Activated CD4-positive, alpha-beta T cell treated with anti-CD3 and anti-CD28 coated beads, Interleukin-2, amount 10 ng/mL, durations not matched to agents 24 days and 14 days (primary cell): ENCODE measurements around the gene DUSP14. TPM values are rescaled to one million over a fixed set of nuclear protein-coding genes. Genes with fewer than 3 reads are reported as not detected.
"Not testable (repeated sequence)": the region's sequence is repeated elsewhere in the genome, so short reads cannot be mapped to it uniquely, and the experiment has no call there.

Experiments used
- DNase-seq: peaks from one replicate; pipeline ENCODE4 v3.0.0; 2022
- H3K27ac Mint-ChIP-seq: one replicate; pipeline ENCODE4 v1.8.0; 2022; ENCODE audit warnings: mild to moderate bottlenecking, mixed read lengths
- H3K27me3 Mint-ChIP-seq: one replicate; pipeline ENCODE4 v1.8.0; 2022; ENCODE audit warnings: mixed read lengths
- H3K36me3 Mint-ChIP-seq: one replicate; pipeline ENCODE4 v1.8.0; 2022; ENCODE audit warnings: low read depth, mild to moderate bottlenecking, mixed read lengths
- H3K4me1 Mint-ChIP-seq: one replicate; pipeline ENCODE4 v1.8.0; 2021; ENCODE audit warnings: mixed read lengths
- H3K4me3 Mint-ChIP-seq: one replicate; pipeline ENCODE4 v1.8.0; 2022; ENCODE audit warnings: mild to moderate bottlenecking, moderate library complexity, mixed read lengths
- H3K9me3 Mint-ChIP-seq: one replicate; pipeline ENCODE4 v1.8.0; 2021; ENCODE audit warnings: mixed read lengths
- intact Hi-C: fragments of 100-400 bp; cut with micrococcal nuclease; formaldehyde crosslinking; loops from one replicate; pipeline ENCODE4 v1.15.1; 2023
- total RNA-seq: library from RNA; stranded (reverse); gene quantifications from 2 replicates; pipeline ENCODE4 v1.2.3, GENCODE V29; 2022

Gene DUSP14, protein sequence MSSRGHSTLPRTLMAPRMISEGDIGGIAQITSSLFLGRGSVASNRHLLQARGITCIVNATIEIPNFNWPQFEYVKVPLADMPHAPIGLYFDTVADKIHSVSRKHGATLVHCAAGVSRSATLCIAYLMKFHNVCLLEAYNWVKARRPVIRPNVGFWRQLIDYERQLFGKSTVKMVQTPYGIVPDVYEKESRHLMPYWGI
- total RNA-seq: 18.7 and 20.2 TPM in 2 replicates

GRCh38 chr17:37489197-37490001 lies at the start of gene DUSP14:
Gene DUSP14, plus strand, starts transcription at chr17:37489891. Its CDS starts 22,382 bp downstream, at chr17:37512273.
- H3K4me3 Mint-ChIP-seq: peak within 1 kb of the TSS; percentile 92
- H3K27me3 Mint-ChIP-seq: no peaks in the 10 kb centered on the region
- H3K4me1 Mint-ChIP-seq: peaks cover 39% of the 10 kb centered on the region
- DNase-seq: peak; percentile 95
- H3K27ac Mint-ChIP-seq: peak within 1 kb of the TSS; percentile 97
- intact Hi-C loops: loop anchor here (2.0 kb wide), 2 partner anchors 83 to 119 kb away; partner anchors contain the start of genes ACACA, SYNRG and TADA2A
- H3K9me3 Mint-ChIP-seq: no peaks in the 10 kb centered on the region
- H3K36me3 Mint-ChIP-seq: no peaks in the 10 kb centered on the region

- H3K27ac Mint-ChIP-seq: no peak overlapping the region
- peaks cover 60% of the 10 kb centered on the region for H3K36me3 Mint-ChIP-seq
- no peaks in the 10 kb centered on the region for H3K9me3 Mint-ChIP-seq
- intact Hi-C loops: no loop called here
- no peak overlapping the region for H3K4me3 Mint-ChIP-seq
- DNase-seq: no peak
- H3K27me3 Mint-ChIP-seq: no peaks in the 10 kb centered on the region
- peaks cover 11% of the 10 kb centered on the region for H3K4me1 Mint-ChIP-seq
Measured at GRCh38 chr17:37440424-37440823, 49.3 kb upstream of the DUSP14 start.

GRCh38 chr17:37441369-37442014 lies 48.2 kb upstream of the DUSP14 start:
- intact Hi-C loops, H3K27ac Mint-ChIP-seq, H3K4me3 Mint-ChIP-seq, DNase-seq, H3K9me3 Mint-ChIP-seq, H3K27me3 Mint-ChIP-seq: not testable (repeated sequence)
- H3K36me3 Mint-ChIP-seq: peaks cover 56% of the 10 kb centered on the region
- peaks cover 11% of the 10 kb centered on the region for H3K4me1 Mint-ChIP-seq

DNA sequence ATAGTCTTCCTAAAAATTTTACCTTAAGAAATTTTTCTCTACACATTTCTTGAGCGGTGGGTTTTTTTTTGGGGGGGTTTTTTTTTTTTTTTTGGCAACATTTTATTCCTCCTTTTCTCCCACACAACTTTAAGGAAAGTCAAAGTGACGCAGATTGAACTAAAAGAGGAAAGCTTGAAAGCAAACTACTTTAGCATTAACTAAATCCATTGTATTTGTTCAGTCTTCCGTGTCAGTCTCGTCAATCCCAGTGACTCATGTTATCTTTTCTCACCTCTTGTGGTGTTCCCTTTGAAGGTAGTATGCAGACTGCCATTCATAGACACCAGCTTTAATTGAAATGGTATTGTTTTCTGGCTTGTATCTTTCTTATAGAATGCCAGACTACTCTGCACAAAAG lies 43.7 kb upstream of the DUSP14 start:
- Mint-ChIP-seq H3K9me3 (no peaks in the 10 kb centered on the region), H3K27me3 (no peaks in the 10 kb centered on the region), H3K27ac (no peak overlapping the region), H3K4me1 (peaks cover 3% of the 10 kb centered on the region), H3K36me3 (peaks cover 47% of the 10 kb centered on the region), H3K4me3 (no peak overlapping the region)
- intact Hi-C loops: no loop called here
- no peak for DNase-seq

DNA sequence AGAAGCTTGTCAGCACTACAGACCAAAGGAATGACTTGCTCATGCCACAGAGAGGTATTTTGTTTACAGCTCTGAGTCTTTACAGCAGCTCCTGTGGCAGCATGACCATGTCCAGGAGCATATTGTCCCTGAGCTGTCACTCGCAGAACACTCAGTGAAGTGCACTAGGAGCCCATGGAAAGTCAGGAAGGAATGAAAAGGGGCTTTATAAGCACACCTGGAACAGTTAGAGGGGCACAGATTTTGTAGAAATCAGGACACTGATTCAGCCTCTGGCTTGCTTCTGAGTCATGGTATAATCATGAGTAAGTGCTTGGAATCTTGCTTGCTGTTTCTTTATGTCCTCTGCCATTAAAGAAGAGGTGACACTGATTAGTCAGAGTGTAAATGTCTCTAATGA lies 42.0 kb upstream of the DUSP14 start:
- Mint-ChIP-seq H3K4me1 (peaks cover 3% of the 10 kb centered on the region), H3K27me3 (no peaks in the 10 kb centered on the region), H3K9me3 (no peaks in the 10 kb centered on the region), H3K27ac (no peak overlapping the region), H3K36me3 (peaks cover 41% of the 10 kb centered on the region), H3K4me3 (no peak overlapping the region)
- DNase-seq: no peak
- intact Hi-C loops: no loop called here

DNA sequence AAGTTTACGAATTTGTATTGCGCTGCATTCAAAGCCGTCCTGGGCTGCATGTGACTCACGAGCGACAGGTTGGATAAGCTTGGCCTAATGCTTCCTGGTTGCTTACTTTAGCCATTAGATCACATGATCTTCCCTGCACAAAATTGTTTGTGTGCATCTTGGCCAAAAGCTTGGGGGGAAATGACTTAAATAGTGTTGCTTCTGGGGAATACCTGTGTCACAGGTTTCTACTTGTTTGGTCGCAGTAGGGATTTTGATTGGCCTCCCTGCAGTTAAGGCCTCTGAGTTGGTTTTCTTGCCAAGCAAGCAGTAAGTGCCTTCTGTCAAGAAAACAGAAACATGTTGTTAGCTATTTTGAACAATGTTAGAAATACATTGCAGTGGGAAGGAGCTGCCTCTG lies 39.6 kb upstream of the DUSP14 start:
- Mint-ChIP-seq H3K27ac (no peak overlapping the region), H3K9me3 (no peaks in the 10 kb centered on the region), H3K4me3 (no peak overlapping the region), H3K27me3 (no peaks in the 10 kb centered on the region), H3K36me3 (peaks cover 35% of the 10 kb centered on the region), H3K4me1 (peaks cover 3% of the 10 kb centered on the region)
- no peak for DNase-seq
- intact Hi-C loops: no loop called here

DNA sequence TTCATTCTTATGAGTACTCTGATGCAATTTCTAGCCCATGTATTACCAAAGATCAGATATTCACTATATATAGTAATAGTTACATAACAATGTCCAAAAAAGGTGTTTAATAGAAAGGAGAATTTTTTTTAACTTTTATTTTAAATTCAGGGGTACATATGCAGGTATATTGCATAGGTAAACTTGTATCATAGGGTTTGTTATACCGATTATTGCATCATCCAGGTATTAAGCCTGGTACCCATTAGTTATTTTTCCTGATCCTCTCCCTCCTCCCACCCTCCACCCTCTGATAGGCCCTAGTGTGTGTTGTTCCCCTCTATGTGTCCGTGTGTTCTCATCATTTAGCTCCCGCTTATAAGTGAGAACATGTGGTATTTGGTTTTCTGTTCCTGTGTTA lies 31.9 kb upstream of the DUSP14 start:
- DNase-seq, intact Hi-C loops, H3K9me3 Mint-ChIP-seq, H3K27me3 Mint-ChIP-seq, H3K27ac Mint-ChIP-seq, H3K4me3 Mint-ChIP-seq, H3K4me1 Mint-ChIP-seq: not testable (repeated sequence)
- peaks cover 32% of the 10 kb centered on the region for H3K36me3 Mint-ChIP-seq

GRCh38 chr17:37458805-37459204 lies 30.9 kb upstream of the DUSP14 start:
- Mint-ChIP-seq H3K27me3 (no peaks in the 10 kb centered on the region), H3K27ac (no peak overlapping the region), H3K4me1 (peaks cover 9% of the 10 kb centered on the region), H3K4me3 (no peak overlapping the region), H3K9me3 (no peaks in the 10 kb centered on the region), H3K36me3 (peaks cover 30% of the 10 kb centered on the region)
- no peak for DNase-seq
- intact Hi-C loops: no loop called here

DNA sequence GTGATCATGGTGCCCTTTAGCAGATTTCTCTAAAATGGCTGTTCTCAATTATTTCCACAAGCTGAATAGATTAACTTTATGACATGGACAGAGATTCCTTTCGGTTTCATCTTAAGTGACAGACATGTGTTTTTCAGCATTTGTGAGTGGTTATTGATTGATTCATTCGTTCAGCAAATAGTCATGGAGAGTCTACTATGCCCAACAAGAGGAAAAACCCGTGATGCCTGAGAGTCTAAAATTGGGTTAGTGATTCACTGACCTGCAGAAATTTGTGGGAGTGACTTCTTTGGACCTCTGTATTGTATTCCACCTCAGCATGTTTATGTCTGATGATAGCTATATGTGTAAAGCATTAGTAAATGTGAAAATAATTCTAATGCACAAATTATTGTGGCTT lies 28.0 kb upstream of the DUSP14 start:
- H3K36me3 Mint-ChIP-seq: peaks cover 45% of the 10 kb centered on the region
- no peaks in the 10 kb centered on the region for H3K9me3 Mint-ChIP-seq
- no peak overlapping the region for H3K4me3 Mint-ChIP-seq
- H3K27me3 Mint-ChIP-seq: no peaks in the 10 kb centered on the region
- peak overlapping the region; percentile 74 for H3K27ac Mint-ChIP-seq
- intact Hi-C loops: no loop called here
- DNase-seq: no peak
- peaks cover 18% of the 10 kb centered on the region for H3K4me1 Mint-ChIP-seq

- Mint-ChIP-seq H3K9me3 (no peaks in the 10 kb centered on the region), H3K36me3 (peaks cover 49% of the 10 kb centered on the region), H3K4me3 (no peak overlapping the region), H3K27me3 (no peaks in the 10 kb centered on the region), H3K4me1 (peaks cover 18% of the 10 kb centered on the region), H3K27ac (no peak overlapping the region)
- intact Hi-C loops: no loop called here
- DNase-seq: no peak
Measured at GRCh38 chr17:37462492-37462891, 27.2 kb upstream of the DUSP14 start.

DNA sequence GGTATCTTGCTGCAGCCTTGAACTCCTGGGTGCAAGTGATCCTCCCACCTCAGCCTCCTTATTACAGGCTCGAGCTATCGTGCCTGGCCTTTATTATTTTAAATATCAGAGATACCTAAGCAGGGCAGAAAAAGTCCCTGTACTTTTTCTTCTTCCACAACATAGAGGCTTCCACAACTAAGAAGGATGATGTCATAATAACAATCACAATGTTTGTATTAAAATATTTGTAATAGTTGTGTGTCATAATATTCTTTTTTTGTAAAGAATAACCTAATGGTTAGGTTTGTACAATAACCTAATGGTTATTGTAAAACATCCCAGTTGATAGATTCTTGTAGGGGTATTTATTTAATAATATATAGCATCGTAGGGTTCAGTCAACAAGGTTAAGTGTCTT lies 26.7 kb upstream of the DUSP14 start:
- intact Hi-C loops: no loop called here
- Mint-ChIP-seq H3K36me3 (peaks cover 50% of the 10 kb centered on the region), H3K27me3 (no peaks in the 10 kb centered on the region), H3K27ac (no peak overlapping the region), H3K4me1 (peaks cover 18% of the 10 kb centered on the region), H3K4me3 (no peak overlapping the region), H3K9me3 (no peaks in the 10 kb centered on the region)
- DNase-seq: no peak

DNA sequence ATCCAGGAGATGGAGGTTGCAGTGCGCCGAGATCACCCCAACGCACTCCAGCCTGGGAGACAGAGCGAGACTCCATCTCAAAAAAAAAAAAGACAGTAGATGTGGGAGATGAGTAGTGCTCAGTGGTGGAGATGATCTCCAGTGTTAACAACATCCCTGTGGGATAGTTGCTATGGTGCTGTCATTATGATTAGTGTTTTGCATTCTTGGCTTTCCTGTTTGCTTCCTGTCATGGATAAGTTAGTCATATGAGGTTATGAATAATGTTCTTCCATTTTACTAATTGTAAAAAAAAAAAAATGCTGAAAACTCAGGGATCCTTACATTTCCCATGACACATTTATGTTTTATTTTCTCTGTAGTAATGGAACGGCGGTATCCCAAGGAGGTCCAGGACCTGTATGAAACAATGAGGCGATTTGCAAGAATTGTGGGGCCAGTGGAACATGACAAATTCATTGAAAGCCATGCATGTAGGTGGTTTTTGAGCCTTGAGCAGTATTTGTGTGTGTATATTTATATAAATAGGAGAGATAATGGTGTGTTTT lies 24.5 kb upstream of the DUSP14 start:
- Mint-ChIP-seq H3K36me3 (peaks cover 46% of the 10 kb centered on the region), H3K9me3 (no peaks in the 10 kb centered on the region), H3K4me3 (no peak overlapping the region), H3K4me1 (peaks cover 18% of the 10 kb centered on the region), H3K27ac (no peak overlapping the region), H3K27me3 (no peaks in the 10 kb centered on the region)
- intact Hi-C loops: no loop called here
- no peak for DNase-seq

DNA sequence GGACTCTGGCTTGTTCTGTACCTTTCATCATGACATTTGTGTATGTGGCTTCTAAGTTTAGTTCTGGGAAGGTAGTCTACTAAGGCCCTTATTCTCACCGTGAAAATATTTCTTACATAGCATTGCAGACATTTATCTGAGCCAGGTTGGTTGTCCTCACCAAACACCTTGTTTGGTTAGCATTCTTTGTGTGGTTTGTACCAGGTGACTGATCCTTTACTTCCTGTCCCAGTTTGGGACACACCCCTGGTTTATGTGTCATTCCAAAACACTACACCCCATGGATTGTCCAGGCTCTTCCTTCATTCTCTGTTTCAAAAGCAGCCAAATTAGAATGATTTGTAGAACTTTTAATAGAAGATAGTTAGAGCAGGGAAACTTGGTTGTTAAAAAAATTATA lies 23.2 kb upstream of the DUSP14 start:
- intact Hi-C loops: no loop called here
- H3K4me1 Mint-ChIP-seq: peaks cover 13% of the 10 kb centered on the region
- no peaks in the 10 kb centered on the region for H3K9me3 Mint-ChIP-seq
- peaks cover 52% of the 10 kb centered on the region for H3K36me3 Mint-ChIP-seq
- no peak for DNase-seq
- H3K27me3 Mint-ChIP-seq: no peaks in the 10 kb centered on the region
- H3K4me3 Mint-ChIP-seq: no peak overlapping the region
- no peak overlapping the region for H3K27ac Mint-ChIP-seq

GRCh38 chr17:37470181-37470580 lies 19.5 kb upstream of the DUSP14 start:
- Mint-ChIP-seq H3K27ac (no peak overlapping the region), H3K4me1 (peaks cover 8% of the 10 kb centered on the region)

More at GRCh38 chr17:37470181-37470580, 19.5 kb upstream of the DUSP14 start:
- no peaks in the 10 kb centered on the region for H3K9me3 Mint-ChIP-seq
- H3K27me3 Mint-ChIP-seq: no peaks in the 10 kb centered on the region
- H3K36me3 Mint-ChIP-seq: peaks cover 57% of the 10 kb centered on the region
- intact Hi-C loops: no loop called here
- no peak overlapping the region for H3K4me3 Mint-ChIP-seq
- no peak for DNase-seq
